GM21381 (cell line): ENCODE results near the gene POU2F1.
"Not testable (repeated sequence)": the region's sequence is repeated elsewhere in the genome, so short reads cannot be mapped to it uniquely, and the experiment has no call there.

Source experiments
- ATAC-seq: cut with Tn5 transposase; IDR thresholded peaks from one replicate; pipeline ENCODE4 v1.9.1; 2021; ENCODE audit warnings: mild to moderate bottlenecking, moderate library complexity; ENCODE audit not compliant: unreplicated experiment

The POU2F1 gene

GRCh38 chr1:167305706-167306277, 85.1 kb downstream of the POU2F1 start:
- ATAC-seq: no peak

GRCh38 chr1:167310732-167311131, 90.0 kb downstream of the POU2F1 start:
- no peak for ATAC-seq

- no peak for ATAC-seq
Observed at GRCh38 chr1:167312871-167313270, 92.2 kb downstream of the POU2F1 start.

GRCh38 chr1:167314671-167315070, 94.0 kb downstream of the POU2F1 start:
- ATAC-seq: no peak

DNA sequence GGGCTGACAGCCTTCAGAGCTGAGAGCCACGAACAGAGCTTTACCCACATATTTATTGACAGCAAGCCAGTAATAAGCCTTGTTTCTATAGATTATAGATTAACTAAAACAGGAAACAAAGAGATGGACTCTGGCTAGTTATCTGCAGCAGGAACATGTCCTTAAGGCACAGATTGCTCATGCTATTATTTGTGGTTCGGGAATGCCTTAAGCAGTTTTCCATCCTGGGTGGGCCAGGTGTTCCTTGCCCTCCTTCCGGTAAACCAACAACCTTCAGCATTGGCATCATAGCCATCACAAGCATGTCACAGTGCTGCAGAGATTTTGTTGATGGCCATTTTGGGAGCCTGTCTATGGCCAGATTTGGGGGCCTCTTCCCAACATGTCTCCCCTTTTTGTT, 96.8 kb downstream of the POU2F1 start:
- ATAC-seq: no peak

GRCh38 chr1:167319206-167319605, 98.5 kb downstream of the POU2F1 start:
- ATAC-seq: not testable (repeated sequence)

DNA sequence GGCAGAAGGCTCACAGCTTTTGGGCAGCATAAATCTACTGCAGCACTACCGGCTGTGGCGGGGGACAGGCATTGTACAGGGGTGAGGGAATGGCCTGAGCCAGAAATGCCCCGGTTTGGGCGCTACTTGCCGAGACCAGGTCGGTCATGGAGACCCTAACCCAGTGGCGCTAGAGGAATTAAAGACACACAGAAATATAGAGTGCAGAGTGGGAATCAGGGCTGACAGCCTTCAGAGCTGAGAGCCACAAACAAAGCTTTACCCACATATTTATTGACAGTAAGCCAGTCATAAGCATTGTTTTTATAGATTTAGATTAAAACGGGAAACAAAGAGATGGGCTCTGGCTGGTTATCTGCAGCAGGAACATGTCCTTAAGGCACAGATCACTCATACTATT, 101.8 kb downstream of the POU2F1 start:
- ATAC-seq: no peak

DNA sequence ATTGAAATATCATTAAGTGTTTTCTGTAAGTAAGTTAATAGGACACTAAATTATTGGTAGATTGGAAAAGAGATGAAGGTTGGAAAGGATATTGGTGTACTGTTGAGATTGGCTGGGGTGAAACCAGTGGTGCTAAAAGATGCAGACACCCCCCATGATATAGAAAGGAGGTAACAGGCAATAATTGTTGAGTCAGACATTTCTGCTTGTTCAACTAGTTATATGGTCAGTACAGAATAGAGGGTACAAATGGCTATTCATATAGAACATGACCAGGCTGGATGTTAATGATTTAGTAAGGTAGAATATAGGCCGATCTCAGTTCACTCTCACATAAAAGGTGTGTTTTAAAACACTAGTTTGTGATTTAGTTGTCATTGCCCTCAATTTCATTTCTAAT, 104.5 kb downstream of the POU2F1 start:
- ATAC-seq: no peak

- ATAC-seq: no peak
Observed at GRCh38 chr1:167328306-167328815, 107.7 kb downstream of the POU2F1 start.

GRCh38 chr1:167328816-167329483, 108.3 kb downstream of the POU2F1 start:
- ATAC-seq: peak; percentile 71

DNA sequence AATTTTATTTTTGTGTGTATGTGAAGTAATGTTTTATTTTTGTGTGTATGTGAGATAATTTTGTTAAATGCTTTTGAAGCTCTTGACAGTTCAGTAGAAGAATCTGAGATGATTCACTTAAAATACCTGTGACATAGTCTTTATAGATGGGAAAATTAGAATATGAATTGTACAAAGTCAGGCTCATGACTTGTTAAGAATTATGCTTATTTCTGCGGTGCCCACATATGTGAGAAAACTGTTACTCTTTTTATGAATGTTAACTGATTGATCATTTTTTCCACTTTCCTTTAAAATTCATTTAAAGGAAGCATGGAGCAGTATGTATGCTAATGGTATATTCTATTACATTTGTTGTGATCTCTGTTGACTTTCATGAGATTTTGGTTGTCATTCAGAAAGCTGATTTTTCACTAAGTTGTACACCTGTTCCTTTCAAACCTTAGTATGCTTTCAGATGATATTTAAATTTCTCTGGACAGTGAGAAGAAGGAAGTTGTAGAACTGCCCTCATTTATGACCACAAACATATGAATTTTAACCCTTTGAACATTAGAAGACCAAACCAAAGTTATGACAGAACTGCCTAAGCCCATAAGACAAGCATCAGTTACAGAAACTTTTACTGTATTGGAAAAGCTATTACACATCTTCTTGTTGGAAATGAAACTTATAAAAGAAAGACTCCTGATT, 110.1 kb downstream of the POU2F1 start:
- peak; percentile 32 for ATAC-seq

GRCh38 chr1:167331650-167332049, 111.0 kb downstream of the POU2F1 start:
- no peak for ATAC-seq

- no peak for ATAC-seq
Observed at GRCh38 chr1:167332503-167332902, 111.8 kb downstream of the POU2F1 start.

- ATAC-seq: no peak
Observed at GRCh38 chr1:167333124-167333523, 112.4 kb downstream of the POU2F1 start.

DNA sequence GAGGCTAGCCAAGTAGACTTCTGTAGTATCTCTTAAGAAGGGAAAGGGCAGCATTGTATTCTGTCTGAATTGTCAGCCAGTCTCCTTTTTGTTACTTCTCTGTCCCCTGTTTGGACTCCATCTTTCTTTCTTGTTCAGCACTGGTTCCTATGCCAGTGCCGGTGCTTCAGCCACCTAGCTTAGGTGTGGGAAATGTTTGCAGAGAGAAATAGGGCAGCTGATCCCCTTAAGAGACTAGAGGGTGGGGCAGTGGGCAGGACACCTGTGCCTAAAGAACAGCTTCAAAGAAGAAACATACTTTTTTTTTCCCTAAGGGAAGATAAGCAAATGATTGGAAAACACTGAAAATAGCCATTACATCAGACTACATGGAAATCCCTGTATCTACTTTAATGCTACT, 113.0 kb downstream of the POU2F1 start:
- no peak for ATAC-seq

GRCh38 chr1:167339405-167339804, 118.7 kb downstream of the POU2F1 start:
- ATAC-seq: no peak

GRCh38 chr1:167342846-167343245, 122.2 kb downstream of the POU2F1 start:
- no peak for ATAC-seq

- ATAC-seq: no peak
Observed at GRCh38 chr1:167344112-167344511, 123.4 kb downstream of the POU2F1 start.

- no peak for ATAC-seq
Observed at GRCh38 chr1:167344615-167345385, 124.1 kb downstream of the POU2F1 start.

DNA sequence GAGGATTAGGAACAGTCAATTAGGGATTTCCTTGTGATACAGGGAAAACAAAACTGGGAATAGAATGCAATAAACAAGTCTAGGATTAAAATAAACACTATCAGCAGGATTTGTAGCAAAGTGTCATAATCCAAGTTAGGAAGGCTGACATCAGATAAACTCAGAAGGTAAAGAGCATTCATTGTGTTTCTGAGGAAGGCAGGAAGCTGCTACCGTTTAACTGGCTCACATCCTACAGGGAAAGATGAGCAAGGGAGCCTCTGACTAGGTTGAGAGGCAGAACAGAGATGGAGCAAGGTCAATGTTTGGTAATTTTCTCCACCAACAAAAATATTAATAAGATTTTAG, 124.7 kb downstream of the POU2F1 start:
- ATAC-seq: no peak

DNA sequence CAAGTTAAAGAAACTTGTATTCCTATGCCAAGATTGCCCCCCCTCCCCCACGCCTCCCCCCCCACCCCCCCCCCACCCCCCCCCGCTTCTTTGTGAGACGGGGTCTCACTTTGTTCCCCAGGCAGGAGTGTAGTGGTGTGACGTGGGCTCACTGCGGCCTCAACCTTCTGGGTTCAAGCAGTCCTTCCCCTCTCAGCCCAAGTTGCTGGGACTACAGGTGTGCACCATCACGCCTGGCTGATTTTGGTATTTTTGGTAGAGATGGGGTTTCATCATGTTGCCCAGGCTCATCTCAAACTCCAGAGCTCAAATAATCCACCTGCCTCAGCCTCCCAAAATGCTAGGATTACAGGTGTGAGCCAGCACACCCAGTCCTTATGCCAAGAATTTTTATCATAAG, 136.6 kb downstream of the POU2F1 start:
- ATAC-seq: no peak
